H1 (cell line): ENCODE data around the gene SPAG16. TPM values are rescaled to one million over a fixed set of nuclear protein-coding genes. Genes with fewer than 3 reads are reported as not detected.

ENCODE experiments used
- CHD7 ChIP-seq: fragments of 300-600 bp; sonication (generic); IDR thresholded peaks from 2 replicates; pipeline ENCODE4 v1.7.1; 2012; ENCODE audit warnings: low read length, moderate library complexity, mild to moderate bottlenecking, inconsistent platforms; ENCODE audit not compliant: insufficient replicate concordance
- polyA plus RNA-seq, 7 experiments: library from polyadenylated mRNA; depleted of rRNA in 3 of 7; stranded (reverse) in 5 of 7; unstranded in 2 of 7; fragments of >200 nt in 5 of 7; fragments of 200-250 nt in 2 of 7; gene quantifications; 1 replicate in 5 of 7; 2 replicates in 1 of 7; 4 replicates in 1 of 7; pipeline versions ENCODE4 v1.2.1 to v1.2.3, GENCODE V29; 2011 to 2013; ENCODE audit warnings: missing spikeins in 2 of 7, mixed read lengths in 2 of 7
- total RNA-seq: library from RNA; stranded (reverse); fragmentation: NEBNext Ultra II Directional; extraction: Animal tissue kit (Norgen Biotek cat#: 25700); gene quantifications from 2 replicates; pipeline ENCODE4 v1.2.1, GENCODE V29; 2021

Gene SPAG16
- total and polyA plus RNA-seq, 2 of the 8 experiments (the other 6 are each of a cell fraction or from before 2014, with no cell fraction given): 6.0 to 14.9 TPM

GRCh38 chr2:214246417-214246816, 962.2 kb downstream of the SPAG16 start (continued):
- TF ChIP-seq CHD7: no peak
